ENCODE measurements around the gene ELOA. TPM values are rescaled to one million over a fixed set of nuclear protein-coding genes. Genes with fewer than 3 reads are reported as not detected.

Gene ELOA
- total RNA-seq, 2 experiments from 2014 or later = 29.7 to 29.9 TPM

GRCh38 chr1:23751815-23752200 lies 8.5 kb downstream of the ELOA start:
- H3K36me3 Mint-ChIP-seq (ENCODE audit: low read depth) = peaks cover 57% of the 10 kb centered on the region
- no peak overlapping the region for H3K27ac Mint-ChIP-seq
- CTCF ChIA-PET = interaction anchor here (0.8 to 1.6 kb wide), 8 partner anchors 14 to 154 kb away, joined by 3 to 10 read pairs (median 4); partner anchors contain the start of gene PITHD1
- POLR2A ChIA-PET = interaction anchor here (1.1 kb wide), 1 partner anchor 8 kb away, joined by 3 read pairs; the partner anchor contains the start of gene ELOA
- no peaks in the 10 kb centered on the region for H3K9me3 Mint-ChIP-seq
- peaks cover 29% of the 10 kb centered on the region for H3K4me1 Mint-ChIP-seq (ENCODE audit: low read depth)
- no peak for ATAC-seq
- DNase-seq = no peak
- no peak for TF ChIP-seq CTCF (IDR thresholded peaks at IDR 0.05)
- H3K4me3 Mint-ChIP-seq = no peak overlapping the region
- intact Hi-C loops (cut with micrococcal nuclease) = no loop called here
- no peaks in the 10 kb centered on the region for H3K27me3 Mint-ChIP-seq

GRCh38 chr1:23752909-23753308 lies 9.6 kb downstream of the ELOA start:
- H3K27me3 Mint-ChIP-seq = no peaks in the 10 kb centered on the region
- H3K4me3 Mint-ChIP-seq = no peak overlapping the region
- POLR2A ChIA-PET = interaction anchor here (1.1 kb wide), 1 partner anchor 9 kb away, joined by 3 read pairs; the partner anchor contains the start of gene ELOA
- ATAC-seq (no peak), DNase-seq (no peak)
- CTCF ChIA-PET = interaction anchor here (1.0 to 1.3 kb wide), 2 partner anchors 22 to 56 kb away, joined by 3 read pairs; no protein-coding TSS in a partner anchor
- no peak overlapping the region for H3K27ac Mint-ChIP-seq
- H3K4me1 Mint-ChIP-seq (ENCODE audit: low read depth) = peaks cover 18% of the 10 kb centered on the region
- intact Hi-C loops (cut with micrococcal nuclease) = no loop called here
- H3K9me3 Mint-ChIP-seq = no peaks in the 10 kb centered on the region
- H3K36me3 Mint-ChIP-seq (ENCODE audit: low read depth) = peaks cover 59% of the 10 kb centered on the region
- no peak for TF ChIP-seq CTCF (IDR thresholded peaks at IDR 0.05)

- ChIA-PET CTCF (interaction anchor here (0.5 to 1.0 kb wide), 2 partner anchors 65 to 92 kb away, joined by 3 read pairs; partner anchors contain the start of gene RPL11), POLR2A (interaction anchor here (0.9 kb wide), 1 partner anchor 21 kb away, joined by 3 read pairs; the partner anchor contains the start of gene PITHD1)
- no peak for DNase-seq
- ATAC-seq = no peak
- intact Hi-C loops (cut with micrococcal nuclease) = no loop called here
- no peaks in the 10 kb centered on the region for H3K27me3 Mint-ChIP-seq
- H3K4me3 Mint-ChIP-seq = no peak overlapping the region
- H3K9me3 Mint-ChIP-seq = no peaks in the 10 kb centered on the region
- H3K36me3 Mint-ChIP-seq (ENCODE audit: low read depth) = peaks cover 61% of the 10 kb centered on the region
- H3K27ac Mint-ChIP-seq = no peak overlapping the region
- TF ChIP-seq CTCF (IDR thresholded peaks at IDR 0.05) = no peak
- no peaks in the 10 kb centered on the region for H3K4me1 Mint-ChIP-seq (ENCODE audit: low read depth)
Observed at GRCh38 chr1:23756676-23757075, 13.4 kb downstream of the ELOA start.

GRCh38 chr1:23757812-23758211 lies 14.5 kb downstream of the ELOA start:
- intact Hi-C loops (cut with micrococcal nuclease) = no loop called here
- no peak for DNase-seq
- Mint-ChIP-seq H3K4me3 (no peak overlapping the region), H3K27ac (no peak overlapping the region), H3K36me3 (ENCODE audit: low read depth) (peaks cover 60% of the 10 kb centered on the region), H3K9me3 (no peaks in the 10 kb centered on the region), H3K27me3 (no peaks in the 10 kb centered on the region), H3K4me1 (ENCODE audit: low read depth) (no peaks in the 10 kb centered on the region)
- ATAC-seq = no peak
- POLR2A ChIA-PET = interaction anchor here (0.9 kb wide), 1 partner anchor 567 kb away, joined by 3 read pairs; no protein-coding TSS in a partner anchor
- CTCF ChIA-PET = interaction anchor here (0.8 to 3.0 kb wide), 2 partner anchors 11 to 14 kb away, joined by 3 to 14 read pairs; no protein-coding TSS in a partner anchor
- TF ChIP-seq CTCF (IDR thresholded peaks at IDR 0.05) = no peak

GRCh38 chr1:23759277-23759676 lies 16.0 kb downstream of the ELOA start:
- intact Hi-C loops (cut with micrococcal nuclease) = no loop called here
- no peak for TF ChIP-seq CTCF (IDR thresholded peaks at IDR 0.05)
- Mint-ChIP-seq H3K4me1 (ENCODE audit: low read depth) (no peaks in the 10 kb centered on the region), H3K27me3 (no peaks in the 10 kb centered on the region), H3K4me3 (no peak overlapping the region), H3K36me3 (ENCODE audit: low read depth) (peaks cover 52% of the 10 kb centered on the region), H3K27ac (no peak overlapping the region), H3K9me3 (no peaks in the 10 kb centered on the region)
- CTCF ChIA-PET = interaction anchor here (3.0 kb wide), 1 partner anchor 13 kb away, joined by 14 read pairs; no protein-coding TSS in a partner anchor
- POLR2A ChIA-PET = no interaction called here
- no peak for ATAC-seq
- no peak for DNase-seq
